Activated CD8-positive, alpha-beta memory T cell treated with anti-CD3 and anti-CD28 coated beads, Interleukin-2, amount 50 U/mL, for 1 hour (primary cell): ENCODE results near the gene SNX14.
"Not testable (repeated sequence)": the region's sequence is repeated elsewhere in the genome, so short reads cannot be mapped to it uniquely, and the experiment has no call there.

ENCODE experiments used
- DNase-seq: peaks from one replicate; pipeline ENCODE4 v3.0.0-alpha.2; 2020; ENCODE audit errors: extremely low read depth

The SNX14 gene

DNA sequence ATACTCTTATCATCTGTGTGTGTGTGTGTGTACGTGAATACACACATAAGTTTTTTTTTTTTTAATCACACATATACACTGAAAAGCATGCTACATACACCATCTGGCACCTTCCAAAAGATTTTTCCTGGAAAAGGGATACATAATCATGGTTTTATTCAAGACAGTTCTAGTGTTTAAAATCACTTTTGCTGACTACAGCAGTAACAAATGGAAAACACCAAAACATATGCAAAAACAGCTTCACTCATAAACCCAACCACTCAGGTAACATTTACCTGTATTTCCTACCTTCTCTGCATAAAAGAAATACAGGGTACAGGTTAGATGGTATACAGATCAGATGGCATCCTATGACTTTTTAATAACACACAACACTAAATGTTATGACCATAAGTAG is 2.5 kb downstream of the SNX14 start:
- DNase-seq = no peak

DNA sequence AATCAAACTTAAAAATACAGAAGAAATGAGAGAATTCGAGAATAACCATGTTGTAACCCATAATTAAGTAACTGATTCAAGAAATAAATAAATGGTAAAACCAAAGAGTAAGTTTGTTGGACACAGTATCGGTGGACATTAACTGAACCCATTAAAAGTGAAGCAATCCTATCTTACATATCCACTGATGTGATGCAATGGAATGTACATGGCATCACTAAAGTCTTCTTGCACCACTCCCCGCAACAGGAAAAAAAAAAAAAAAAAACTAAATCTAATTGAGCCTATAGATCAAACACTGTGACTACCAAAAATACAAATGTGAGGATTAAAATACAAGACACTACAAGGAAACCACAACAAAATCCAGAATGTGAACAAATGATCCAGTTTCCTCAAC is 7.9 kb downstream of the SNX14 start:
- no peak for DNase-seq

DNA sequence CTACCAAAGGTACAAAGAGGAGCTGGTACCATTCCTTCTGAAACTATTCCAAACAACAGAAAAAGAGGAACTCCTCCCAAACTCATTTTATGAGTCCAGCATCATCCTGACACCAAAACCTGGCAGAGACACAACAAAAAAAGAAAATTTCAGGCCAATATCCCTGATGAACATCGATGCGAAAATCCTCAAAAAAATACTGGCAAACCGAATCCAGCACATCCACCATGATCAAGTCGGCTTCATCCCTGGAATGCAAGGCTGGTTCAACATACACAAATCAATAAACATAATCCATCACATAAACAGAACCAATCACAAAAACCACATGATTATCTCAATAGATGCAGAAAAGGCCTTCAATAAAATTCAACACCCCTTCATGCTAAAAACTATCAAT is 10.8 kb downstream of the SNX14 start:
- DNase-seq = not testable (repeated sequence)

DNA sequence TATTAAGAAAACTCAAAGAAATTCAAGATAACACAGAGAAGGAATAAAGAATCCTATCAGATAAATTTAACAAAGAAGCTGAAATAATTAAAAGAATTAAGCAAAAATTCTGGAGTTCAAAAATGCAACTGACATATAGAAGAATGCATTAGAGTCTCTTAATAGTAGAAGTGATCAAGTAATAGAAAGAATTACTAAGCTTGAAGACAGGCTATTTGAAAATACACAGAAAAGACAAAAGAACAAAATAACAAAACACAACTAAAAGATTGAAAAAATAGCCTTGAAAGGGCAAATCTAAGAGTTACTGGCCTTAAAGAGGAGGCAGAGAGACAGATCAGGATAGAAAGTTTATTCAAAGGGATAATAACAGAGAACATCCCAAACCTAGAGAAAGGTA is 12.1 kb downstream of the SNX14 start:
- no peak for DNase-seq

DNA sequence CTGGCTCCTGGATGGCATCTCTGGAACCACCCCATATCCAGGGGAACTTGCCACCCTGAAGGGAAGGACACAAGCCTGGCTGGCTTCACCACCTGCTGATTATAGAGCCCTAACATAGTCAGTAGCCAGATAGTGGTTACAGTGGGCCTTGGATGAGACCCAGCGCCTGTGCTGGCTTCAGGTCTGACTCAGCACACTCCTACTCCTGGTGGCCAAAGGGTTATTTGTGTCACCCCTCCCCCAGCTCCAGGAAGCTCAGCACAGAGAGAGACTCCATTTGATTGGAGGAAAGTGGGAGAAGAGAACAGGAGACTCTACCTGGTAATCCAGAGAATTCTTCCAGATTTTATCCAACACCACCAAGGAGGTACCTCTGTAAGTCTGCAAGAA is 12.8 kb downstream of the SNX14 start:
- no peak for DNase-seq

DNA sequence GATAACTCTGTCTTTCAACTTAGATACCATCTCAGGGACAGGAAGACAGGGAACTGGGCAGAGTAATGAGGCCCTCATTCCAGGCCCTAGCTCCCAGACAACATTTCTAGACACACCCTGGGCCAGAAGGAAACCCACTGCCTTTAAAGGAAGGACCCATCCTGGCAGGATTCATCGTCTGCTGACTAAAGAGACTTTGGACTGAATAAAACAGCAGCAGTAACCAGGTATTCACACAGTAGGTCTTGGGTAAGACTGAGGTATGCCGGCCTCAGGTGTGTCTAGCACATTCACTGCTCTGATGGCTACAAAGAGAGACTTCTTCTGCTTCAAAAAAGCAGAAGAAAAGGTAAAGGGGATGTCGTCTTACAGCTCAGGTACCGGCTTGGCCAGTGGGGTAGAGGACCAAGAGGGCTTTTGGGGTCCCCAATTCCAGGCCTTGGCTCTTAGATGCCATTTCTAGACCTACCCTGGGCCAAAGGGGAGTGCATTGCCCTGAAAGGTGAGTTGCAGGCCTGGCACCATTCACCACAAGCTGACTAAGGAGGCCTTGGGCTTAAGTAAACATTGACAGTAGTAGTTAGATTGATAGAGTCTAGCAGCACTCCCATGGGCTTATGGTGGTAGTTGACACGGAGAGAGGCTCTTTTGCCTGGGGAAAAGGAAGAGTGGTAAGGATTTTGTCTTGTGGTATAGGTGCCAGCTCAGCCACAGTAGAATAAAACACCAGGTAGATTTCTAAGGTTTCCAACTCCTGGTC is 13.4 kb downstream of the SNX14 start:
- no peak for DNase-seq

DNA sequence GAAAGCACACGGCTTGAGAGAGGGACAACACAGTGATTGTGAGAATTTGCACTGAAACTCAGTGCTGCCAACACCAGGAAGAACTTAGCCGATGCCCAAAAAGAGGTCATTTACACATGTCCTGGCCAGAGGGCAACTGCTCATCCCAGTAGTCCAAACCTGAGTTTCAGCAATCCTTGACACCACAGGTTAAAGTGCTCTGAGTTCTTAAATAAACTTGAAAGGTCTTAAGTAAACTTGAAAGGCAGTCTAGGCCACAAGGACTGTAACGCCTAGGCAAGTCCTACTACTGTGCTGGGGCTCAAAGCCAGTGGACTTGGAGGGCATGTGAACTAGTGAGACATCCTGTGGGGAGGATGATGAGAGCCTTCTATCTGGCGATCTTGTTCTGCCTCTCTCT is 14.1 kb downstream of the SNX14 start:
- no peak for DNase-seq

DNA sequence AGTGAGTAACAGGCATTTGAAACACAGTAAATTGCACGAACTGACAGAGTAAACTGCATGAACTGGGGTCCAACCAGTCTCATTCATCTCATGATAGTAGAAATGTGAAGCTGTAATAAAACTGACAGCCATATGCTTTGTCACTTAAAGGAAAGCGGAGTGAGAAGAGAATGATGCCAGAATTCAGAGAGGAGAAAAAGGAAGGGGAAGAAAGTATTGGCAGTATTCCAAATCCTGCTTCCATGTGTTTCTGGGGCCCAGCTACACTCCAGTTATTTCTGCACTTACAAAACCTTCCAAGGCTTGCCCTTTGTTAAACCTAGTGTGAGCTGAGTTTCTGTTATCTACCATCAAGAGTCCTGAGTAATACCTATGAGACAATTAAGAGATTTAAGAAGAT is 17.2 kb downstream of the SNX14 start:
- no peak for DNase-seq

DNA sequence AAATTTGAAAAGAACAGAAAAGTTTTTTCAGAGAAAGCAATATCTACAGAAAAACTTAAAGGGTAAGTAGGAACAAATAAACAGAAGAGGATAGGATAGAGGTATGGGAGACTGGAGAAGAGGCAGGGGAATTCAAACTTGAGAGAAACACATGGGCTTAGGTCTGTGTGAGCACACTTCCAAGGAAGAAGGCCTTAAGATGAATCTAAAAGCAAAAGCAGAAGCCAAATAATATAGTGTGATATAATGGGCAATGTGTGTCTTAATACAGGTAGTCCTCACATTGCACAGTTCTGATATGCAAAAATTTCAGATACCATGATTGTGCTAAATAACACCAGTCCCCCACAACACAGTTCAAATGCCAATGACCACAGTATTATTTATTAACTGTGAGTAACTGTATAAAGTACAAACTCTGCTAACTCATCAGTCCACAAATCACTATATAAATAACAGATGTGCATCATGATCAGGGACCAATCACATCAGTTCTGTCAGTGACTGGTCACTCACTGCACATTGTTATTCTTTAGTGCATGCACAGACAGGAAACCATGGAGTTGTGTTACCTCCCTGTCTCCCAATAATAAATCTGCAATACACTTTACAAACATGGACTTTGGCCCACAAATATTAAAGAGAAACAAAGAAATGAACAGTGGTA is 18.6 kb downstream of the SNX14 start:
- DNase-seq = no peak

DNA sequence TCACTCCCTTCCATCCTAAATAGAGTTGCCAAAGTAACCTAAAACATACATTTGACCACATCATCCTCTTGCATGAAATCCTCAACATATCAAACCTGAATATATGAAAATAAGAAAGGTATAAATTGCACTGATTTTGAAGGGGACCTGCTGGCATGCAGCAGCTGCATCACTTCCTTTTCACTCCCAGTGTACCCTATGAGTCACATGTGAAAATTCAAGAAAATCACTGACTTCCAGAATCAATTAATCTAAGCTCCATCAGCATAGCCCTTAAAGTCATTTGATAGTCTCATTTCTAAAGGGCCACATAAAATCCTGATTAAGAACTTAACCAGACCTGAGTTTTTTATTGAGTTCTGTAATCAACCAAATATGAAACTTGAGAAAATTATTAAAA is 24.3 kb downstream of the SNX14 start:
- no peak for DNase-seq

DNA sequence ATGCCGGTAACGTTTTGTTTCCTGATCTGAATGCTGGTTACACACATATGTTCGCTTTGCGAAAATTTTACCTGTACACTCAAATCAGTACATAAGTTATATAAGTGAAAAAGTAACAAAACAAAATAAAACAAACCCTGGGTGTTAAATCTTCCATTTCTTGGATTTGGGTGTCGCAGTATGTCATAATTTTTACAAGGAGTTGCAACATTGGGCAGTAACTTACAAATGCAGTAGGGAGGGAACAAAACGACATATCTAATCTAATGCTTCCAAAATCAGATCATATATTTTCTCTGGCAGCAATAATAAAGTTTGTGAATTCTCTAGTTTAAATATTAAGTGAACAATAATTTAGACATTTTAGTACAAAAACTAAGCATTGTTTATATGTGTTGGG is 25.2 kb downstream of the SNX14 start:
- DNase-seq = no peak

DNA sequence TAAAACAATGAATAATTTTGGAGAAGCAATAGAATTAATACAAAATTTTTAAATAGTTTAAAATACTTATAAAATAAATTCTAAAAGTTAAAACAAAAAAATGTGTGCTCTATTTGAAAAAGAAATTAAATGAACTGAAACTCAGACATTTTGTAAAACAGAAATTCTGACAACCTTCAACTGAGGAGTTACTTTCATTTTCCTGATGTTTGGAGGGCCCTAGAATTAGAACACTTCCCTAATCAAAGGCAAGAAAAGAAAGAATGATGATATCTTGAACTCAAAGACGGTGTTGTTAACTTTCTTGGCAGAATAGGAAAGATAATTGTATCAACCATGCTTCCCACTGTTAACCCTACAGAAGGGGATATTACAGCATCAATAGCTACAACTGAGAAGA is 27.9 kb downstream of the SNX14 start:
- no peak for DNase-seq

DNA sequence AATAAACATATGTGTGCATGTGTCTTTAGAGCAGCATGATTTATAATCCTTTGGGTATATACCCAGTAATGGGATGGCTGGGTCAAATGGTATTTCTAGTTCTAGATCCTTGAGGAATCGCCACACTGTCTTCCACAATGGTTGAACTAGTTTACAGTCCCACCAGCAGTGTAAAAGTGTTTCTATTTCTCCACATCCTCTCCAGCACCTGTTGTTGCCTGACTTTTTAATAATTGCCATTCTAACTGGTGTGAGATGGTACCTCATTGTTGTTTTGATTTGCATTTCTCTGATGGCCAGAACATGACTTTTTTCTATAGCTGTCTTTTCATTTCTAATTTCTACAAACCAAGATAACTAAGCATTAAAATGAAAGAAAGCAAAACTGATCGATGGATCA is 29.4 kb downstream of the SNX14 start:
- DNase-seq = not testable (repeated sequence)

DNA sequence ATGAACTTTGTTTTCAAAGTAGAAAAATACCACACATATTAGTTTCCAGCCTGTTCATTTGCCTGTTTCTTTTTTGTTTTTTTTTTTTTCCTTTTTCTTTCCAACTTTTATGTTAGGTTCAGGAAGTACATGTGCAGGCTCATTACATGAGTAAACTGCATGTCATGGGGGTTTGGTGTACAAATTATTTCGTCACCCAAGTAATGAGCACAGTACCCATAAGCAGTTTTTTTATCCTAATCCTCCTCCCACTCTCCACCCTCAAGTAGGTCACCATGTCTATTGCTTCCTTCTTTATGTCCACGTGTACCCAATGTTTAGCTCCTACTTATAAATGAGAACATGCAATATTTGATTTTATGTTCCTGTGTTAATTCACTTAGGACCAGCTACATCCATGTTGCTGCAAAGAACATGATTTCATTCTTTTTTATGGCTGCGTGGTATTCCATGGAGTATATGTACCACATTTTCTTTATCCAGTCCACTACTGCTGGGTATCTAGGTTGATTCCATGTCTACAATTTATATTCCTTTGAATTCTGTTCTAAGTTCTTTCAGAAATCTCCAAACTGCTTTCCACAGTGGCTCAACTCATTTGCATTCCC is 31.8 kb downstream of the SNX14 start:
- no peak for DNase-seq

DNA sequence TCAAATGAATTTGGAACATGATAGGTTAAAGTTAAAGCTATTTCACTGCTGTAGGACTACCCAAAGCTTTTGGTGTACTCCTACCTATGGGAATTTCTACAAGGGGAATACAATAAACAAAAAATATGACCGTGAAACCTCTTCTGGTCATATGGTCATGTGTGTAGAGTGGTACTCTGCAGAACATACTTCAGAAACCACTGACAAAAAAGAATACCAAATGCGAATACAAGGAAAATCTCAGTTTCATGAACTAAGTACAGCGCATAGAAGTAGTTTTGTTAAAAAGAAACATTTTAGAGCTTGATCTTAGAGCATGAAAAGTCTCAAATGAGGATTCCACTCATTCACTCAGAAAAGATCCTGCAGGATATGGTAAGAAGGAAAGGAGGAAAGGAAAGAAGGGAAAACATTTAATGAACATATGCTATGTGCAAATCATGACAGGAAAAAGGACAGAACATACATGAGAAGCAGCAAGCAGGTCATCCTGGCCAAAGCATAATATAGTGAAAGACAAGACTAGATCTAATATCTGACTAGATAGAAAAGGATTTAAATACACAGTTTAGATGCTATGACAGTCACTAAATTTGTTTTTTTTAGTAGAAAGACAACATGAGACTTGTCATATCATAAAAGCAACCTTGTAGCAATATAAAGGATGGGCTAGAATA is 36.5 kb downstream of the SNX14 start:
- DNase-seq = no peak

DNA sequence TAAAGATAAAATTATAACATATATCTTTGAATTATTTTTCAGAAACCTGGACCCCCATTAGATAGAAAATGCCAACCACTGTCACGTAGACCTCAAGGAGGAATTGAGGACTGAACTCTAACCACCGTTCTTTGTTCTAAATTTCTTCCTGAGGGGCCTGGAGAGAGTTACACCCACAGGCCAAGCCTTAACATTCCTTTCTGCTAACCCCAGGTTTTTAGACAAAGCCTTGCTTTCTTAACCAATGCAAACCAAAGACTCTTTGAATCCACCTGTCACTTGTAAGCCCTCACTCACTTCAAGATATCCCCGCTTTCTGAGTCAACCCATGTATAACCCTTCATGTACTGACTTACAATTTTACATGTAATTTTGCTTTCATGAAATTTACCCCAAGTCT is 41.0 kb downstream of the SNX14 start:
- DNase-seq = no peak

DNA sequence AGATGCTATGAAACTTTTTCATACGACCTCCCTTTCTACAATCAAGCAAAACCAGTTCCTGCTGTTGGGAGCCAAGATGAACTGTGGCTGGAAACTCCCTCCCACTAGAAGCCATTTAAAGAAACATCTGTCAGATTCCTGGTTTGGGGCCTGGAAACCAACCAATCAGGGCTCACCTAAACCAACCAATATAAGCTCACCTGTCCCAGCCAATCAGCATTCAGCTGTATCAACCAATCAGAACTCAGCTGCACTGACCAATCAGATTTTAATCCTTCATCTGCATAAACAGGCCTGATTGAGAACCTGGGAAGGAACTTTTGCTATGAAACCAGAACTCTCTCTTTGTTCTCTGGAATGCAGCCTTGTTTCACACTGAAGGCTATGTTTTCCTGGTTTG is 42.4 kb downstream of the SNX14 start:
- DNase-seq = no peak

DNA sequence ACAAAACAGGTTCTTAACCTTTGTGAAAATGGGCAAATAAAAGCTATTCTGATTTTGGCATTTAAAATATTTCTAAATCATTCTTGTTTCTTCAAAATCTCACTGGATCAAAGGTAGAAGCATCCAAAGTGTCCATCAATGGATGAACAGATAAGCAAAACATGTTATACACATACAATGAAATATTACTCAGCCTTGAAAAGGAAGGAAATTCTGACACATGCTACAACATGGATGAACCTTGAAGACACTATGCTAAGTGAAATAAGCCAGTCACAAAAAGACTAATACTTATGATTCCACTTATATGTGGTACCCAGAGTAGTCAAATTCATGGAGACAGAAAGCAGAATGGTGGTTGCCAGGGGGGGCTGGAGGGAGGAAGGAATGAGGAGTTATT is 45.9 kb downstream of the SNX14 start:
- DNase-seq = no peak

DNA sequence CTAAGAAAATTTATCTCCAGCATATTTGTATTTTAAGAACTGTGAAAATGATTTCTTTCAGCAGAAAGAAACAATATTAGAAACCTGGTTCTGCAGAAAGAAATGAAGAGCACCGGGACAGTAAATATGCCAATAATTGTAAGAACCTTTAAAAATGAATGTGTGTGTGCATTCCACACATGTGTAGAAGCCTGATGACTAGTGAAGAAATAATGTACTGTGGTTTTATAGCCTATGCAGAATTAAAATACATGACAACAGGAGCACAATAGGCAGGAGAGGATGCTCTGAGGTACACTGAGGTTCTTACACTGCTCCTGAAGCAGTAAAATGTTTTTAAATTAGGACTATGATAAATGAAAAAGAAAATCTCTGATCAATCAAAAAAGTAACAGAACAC is 48.9 kb downstream of the SNX14 start:
- no peak for DNase-seq

DNA sequence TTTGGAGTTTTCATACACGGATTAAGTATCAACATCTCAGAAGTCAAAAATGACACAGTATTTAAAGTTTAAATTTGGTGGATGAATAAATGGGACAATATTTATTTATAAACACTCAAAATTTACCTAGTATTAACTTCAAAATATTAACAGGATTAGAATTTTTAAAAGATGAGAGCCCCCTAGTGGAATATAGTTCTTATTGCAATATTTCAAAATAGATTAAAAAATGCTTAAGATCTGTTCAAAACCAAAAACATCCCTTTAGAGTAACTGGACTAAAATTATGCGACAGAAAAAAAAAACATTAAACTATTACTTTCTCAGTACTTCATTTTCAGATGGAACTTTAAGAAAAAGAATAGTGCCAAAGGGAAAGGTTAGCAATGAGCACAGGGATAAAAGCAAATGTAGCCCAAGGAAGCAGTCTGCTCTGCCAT is 56.6 kb downstream of the SNX14 start:
- no peak for DNase-seq

DNA sequence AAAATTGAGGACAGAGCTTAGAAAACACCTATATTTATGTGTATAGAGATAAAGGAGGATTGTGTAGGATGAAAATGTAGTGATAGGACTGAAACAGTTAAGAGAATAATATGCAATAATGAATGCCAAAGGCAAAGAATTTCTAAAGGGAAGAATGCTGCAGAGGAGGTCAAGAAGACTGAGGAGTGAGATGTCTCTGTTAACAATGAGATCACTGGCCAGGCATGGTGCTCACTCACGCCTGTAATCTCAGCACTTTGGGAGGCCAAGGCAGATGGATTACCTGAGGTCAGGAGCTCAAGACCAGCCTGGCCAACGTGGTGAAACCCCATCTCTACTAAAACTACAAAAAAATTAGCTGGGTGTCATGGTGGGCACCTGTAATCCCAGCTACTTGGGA is 69.4 kb downstream of the SNX14 start:
- DNase-seq = not testable (repeated sequence)

DNA sequence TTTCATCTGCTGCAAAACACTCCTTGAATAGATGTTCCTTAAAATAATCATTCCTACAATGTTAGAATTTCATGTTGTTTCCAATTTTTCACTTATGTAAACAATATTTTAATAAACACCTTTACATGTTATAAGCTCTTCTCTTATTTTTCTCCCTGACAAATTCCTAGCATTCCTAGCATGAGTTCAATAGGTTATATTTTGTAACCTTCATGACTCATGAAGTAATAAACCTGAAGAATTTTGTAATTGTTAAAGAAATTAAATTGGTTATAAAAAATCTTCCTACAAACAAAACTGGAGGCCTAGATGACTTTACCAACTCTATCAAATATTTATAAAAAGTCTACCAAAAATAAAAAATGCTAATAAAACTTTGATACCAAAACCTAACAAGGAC is 77.5 kb downstream of the SNX14 start:
- no peak for DNase-seq
